HT-29 (cell line): ENCODE measurements around the gene ARAP1. TPM values are rescaled to one million over a fixed set of nuclear protein-coding genes. Genes with fewer than 3 reads are reported as not detected.

Experiments
- DNase-seq: peaks from one replicate; pipeline ENCODE4 v3.0.0-alpha.2; 2015; ENCODE audit warnings: low spot score
- small RNA-seq: library from RNA; depleted of rRNA; stranded (forward); fragments of <200 nt; gene quantifications from one replicate; pipeline ENCODE3, GENCODE V24; 2014
- total RNA-seq: library from RNA; depleted of rRNA; stranded (reverse); fragments of >200 nt; shearing (Covaris generic); gene quantifications from 2 replicates; pipeline ENCODE4 v1.2.3, GENCODE V29; 2014; rRNA removed

ARAP1 gene
- total RNA-seq, 1 experiment from 2014 or later: 161 TPM

- no peak for DNase-seq
Observed at GRCh38 chr11:72642043-72642883, 109.9 kb downstream of the ARAP1 start.

- no peak for DNase-seq
Observed at GRCh38 chr11:72641522-72642042, 110.6 kb downstream of the ARAP1 start.

- no peak for DNase-seq
Observed at GRCh38 chr11:72639502-72640375, 112.5 kb downstream of the ARAP1 start.

GRCh38 chr11:72637926-72638325 lies 114.3 kb downstream of the ARAP1 start:
- no peak for DNase-seq

- DNase-seq: no peak
Observed at GRCh38 chr11:72637198-72637597, 115.0 kb downstream of the ARAP1 start.

GRCh38 chr11:72636376-72636775 lies 115.8 kb downstream of the ARAP1 start:
- no peak for DNase-seq

GRCh38 chr11:72635933-72636332 lies 116.3 kb downstream of the ARAP1 start:
- DNase-seq: no peak

GRCh38 chr11:72635309-72635915 lies 116.8 kb downstream of the ARAP1 start:
- no peak for DNase-seq

Small RNA genes lying within 50 kb of the gene (small RNA-seq; reads per million reads assigned to genes)
- not detected for gene MIR4692
- not detected for gene RF00019

Other genes with a start within 250 kb of the ARAP1 start
- gene PDE2A, start 78.0 kb downstream of the ARAP1 start, total RNA-seq: 0.29 and 0.79 TPM in 2 replicates
- 1,082 and 1,283 TPM in 2 replicates for gene STARD10, start 41.6 kb upstream of the ARAP1 start, total RNA-seq
- gene ATG16L2, start 62.0 kb upstream of the ARAP1 start, total RNA-seq: 10.4 and 11.4 TPM in 2 replicates